ENCODE data around the gene CKMT1B.
"Not testable (repeated sequence)": the region's sequence is repeated elsewhere in the genome, so short reads cannot be mapped to it uniquely, and the experiment has no call there.

The CKMT1B gene

GRCh38 chr15:43593328-43594190 lies at the start of gene CKMT1B:
Gene CKMT1B, plus strand, starts transcription at chr15:43594027. Its CDS starts 192 bp downstream, at chr15:43594219.
- DNase-seq, result not testable (repeated sequence)

GRCh38 chr15:43544266-43544665 lies 49.6 kb upstream of the CKMT1B start:
- no peak for DNase-seq

GRCh38 chr15:43545426-43545825 lies 48.4 kb upstream of the CKMT1B start:
- no peak for DNase-seq

- DNase-seq, result no peak
Measured at GRCh38 chr15:43547539-43547938, 46.3 kb upstream of the CKMT1B start.

GRCh38 chr15:43550527-43551363 lies 43.1 kb upstream of the CKMT1B start:
- DNase-seq, result no peak

- no peak for DNase-seq
Measured at GRCh38 chr15:43552256-43552655, 41.6 kb upstream of the CKMT1B start.

- no peak for DNase-seq
Measured at GRCh38 chr15:43552986-43553385, 40.8 kb upstream of the CKMT1B start.

GRCh38 chr15:43562753-43563152 lies 31.1 kb upstream of the CKMT1B start:
- DNase-seq, result not testable (repeated sequence)

- not testable (repeated sequence) for DNase-seq
Measured at GRCh38 chr15:43563793-43564192, 30.0 kb upstream of the CKMT1B start.

- not testable (repeated sequence) for DNase-seq
Measured at GRCh38 chr15:43566615-43567014, 27.2 kb upstream of the CKMT1B start.

- not testable (repeated sequence) for DNase-seq
Measured at GRCh38 chr15:43574607-43575006, 19.2 kb upstream of the CKMT1B start.

GRCh38 chr15:43589778-43590466 lies 3.9 kb upstream of the CKMT1B start, which contains the start of gene PPIP5K1:
Gene PPIP5K1, minus strand, starts transcription at chr15:43590208. Its CDS starts 5,704 bp downstream, at chr15:43584504.
- DNase-seq, result not testable (repeated sequence)

- not testable (repeated sequence) for DNase-seq
Measured at GRCh38 chr15:43592841-43593240, 986 bp upstream of the CKMT1B start.

GRCh38 chr15:43599131-43599530 lies 5.3 kb downstream of the CKMT1B start:
- DNase-seq, result not testable (repeated sequence)

GRCh38 chr15:43600200-43600599 lies 6.4 kb downstream of the CKMT1B start:
- DNase-seq, result not testable (repeated sequence)

- not testable (repeated sequence) for DNase-seq
Measured at GRCh38 chr15:43602233-43602632, 8.4 kb downstream of the CKMT1B start.

- DNase-seq, result not testable (repeated sequence)
Measured at GRCh38 chr15:43617750-43618149, 23.9 kb downstream of the CKMT1B start.

- not testable (repeated sequence) for DNase-seq
Measured at GRCh38 chr15:43618700-43619099, 24.9 kb downstream of the CKMT1B start, which contains the start of gene STRC. Gene STRC, minus strand, starts transcription at chr15:43618800. Its CDS starts 78 bp downstream, at chr15:43618722.

GRCh38 chr15:43622068-43622799 lies 28.4 kb downstream of the CKMT1B start:
- not testable (repeated sequence) for DNase-seq

- no peak for DNase-seq
Measured at GRCh38 chr15:43625106-43625505, 31.3 kb downstream of the CKMT1B start.

- DNase-seq, result not testable (repeated sequence)
Measured at GRCh38 chr15:43626937-43627336, 33.1 kb downstream of the CKMT1B start.
